GM12874 (cell line): ENCODE measurements around the gene CFHR4.

Experiments used
- CTCF ChIP-seq: IDR thresholded peaks from 2 replicates; pipeline ENCODE4 v1.5.1; 2011; ENCODE audit warnings: low read depth, mild to moderate bottlenecking, control low read depth, low read length, moderate library complexity; ENCODE audit not compliant: insufficient read depth

Gene CFHR4

DNA sequence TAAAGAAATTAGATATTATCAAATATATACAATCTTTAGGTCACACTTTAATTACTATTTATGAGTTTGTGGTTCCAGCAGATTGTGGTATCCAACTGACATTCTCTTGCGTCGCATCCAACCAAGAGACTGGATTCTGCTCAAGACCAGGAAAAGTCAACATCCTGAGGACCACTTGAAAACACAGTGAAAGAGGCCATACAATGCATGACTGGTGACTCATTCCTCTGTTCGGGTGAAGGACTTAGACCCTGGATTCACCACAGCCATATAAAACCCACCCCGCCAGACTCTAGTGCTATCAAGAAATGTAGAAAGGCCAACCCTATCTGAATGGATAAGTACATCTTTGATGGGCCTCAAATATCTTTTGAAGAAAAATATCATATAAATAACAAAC, 14.5 kb upstream of the CFHR4 start:
- no peak for TF ChIP-seq CTCF

DNA sequence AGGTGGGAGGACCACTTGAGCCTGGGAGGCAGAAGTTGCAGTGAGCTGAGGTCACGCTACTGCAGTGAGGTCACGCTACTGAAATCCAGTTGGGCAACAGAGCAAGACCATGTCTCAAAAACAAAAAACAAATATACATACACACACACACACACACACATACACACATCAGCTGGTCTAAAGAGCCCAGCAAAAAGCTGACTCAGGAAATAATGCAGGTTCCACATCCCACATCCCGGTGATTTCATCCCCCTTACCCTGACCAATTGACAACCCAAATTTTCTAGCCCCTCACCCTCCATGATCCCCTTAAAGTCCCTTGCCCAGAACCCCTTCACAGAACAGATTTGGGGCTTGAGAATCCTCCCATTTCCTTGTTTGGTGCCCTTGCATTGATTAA, 11.9 kb upstream of the CFHR4 start:
- TF ChIP-seq CTCF, result no peak

DNA sequence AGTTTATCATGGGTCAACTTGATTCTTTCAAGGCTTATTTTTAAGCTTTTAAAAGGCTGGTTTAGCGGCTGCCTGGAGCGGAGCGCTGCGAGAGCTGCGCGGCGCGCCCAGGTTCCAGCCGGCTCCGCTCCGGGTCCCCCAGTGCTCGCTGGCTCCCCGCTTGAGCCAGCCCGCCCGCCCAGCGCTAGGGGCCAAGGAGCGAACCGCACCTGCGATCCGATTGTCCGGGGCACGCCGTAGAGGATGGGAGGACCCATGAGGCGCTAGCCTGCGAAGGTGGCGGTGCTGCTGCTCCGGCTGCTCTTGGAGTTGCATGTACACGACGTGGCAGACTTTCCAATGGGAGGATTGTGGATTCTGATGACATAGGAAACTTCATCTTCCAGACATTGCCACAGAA, 9.9 kb upstream of the CFHR4 start:
- TF ChIP-seq CTCF, result no peak

DNA sequence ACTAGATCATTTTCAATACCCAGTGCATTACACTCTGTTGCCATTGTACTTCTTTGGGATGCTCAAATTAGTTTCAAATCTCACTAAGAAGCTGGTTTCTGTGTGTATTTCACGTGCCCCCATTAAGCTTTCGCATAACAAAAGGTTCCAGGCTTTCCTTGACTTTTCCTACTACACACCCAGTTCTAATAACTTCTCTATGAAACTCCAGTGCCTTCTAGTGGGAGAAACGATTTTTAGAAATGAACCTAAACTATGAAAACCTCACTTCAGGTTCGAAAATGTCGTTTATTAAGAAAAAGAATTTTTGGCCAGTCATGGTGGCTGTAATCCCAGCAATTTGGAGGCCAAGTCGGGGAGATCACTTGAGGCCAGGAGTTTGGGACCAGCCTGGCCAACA, 2.8 kb downstream of the CFHR4 start:
- no peak for TF ChIP-seq CTCF

DNA sequence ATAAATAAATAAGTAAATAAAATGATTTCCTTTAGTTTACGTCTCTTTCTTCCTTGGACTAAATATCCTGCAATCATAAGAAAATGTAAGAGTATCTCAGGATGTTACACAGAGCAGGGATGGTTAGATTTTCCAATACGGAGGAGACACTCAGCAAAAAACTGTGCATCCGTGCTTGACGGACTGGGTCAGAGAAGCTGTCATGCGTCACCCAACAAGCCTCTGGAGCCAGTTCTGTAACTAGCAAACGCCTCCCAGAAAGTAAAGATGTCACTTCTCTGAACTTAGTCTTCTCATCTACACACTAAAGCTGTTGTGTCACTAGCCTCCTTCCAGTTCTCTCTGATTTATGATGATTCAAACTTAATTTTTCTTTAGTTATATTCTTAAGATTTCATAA, 3.4 kb downstream of the CFHR4 start:
- no peak for TF ChIP-seq CTCF

DNA sequence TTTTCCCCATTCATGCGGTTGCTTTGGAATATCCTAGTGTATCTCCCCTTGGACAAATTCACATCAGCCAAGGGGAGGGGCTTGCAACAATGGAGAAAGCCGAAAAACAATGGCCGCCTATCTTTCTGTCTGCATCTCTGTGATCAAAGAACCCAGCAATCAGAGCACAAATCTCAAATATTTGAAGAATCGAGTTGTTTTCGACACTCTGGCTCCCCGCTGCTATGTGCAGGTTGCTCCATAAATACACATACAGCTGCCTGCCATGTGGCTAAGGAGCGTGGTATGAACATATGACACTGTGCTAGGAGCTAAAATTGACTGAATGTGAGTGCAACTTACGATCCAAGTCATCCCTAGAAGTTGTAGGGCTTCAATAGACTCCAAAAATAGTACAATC, 8.5 kb downstream of the CFHR4 start:
- no peak for TF ChIP-seq CTCF

- no peak for TF ChIP-seq CTCF
These were observed 9.4 kb downstream of the CFHR4 start for GRCh38 chr1:196897158-196897828.
